HFFc6 (cell line): Measurements from ENCODE around the gene HMCN1. TPM values are rescaled to one million over a fixed set of nuclear protein-coding genes. Genes with fewer than 3 reads are reported as not detected.

ENCODE experiments used
- DNase-seq: peaks from one replicate; pipeline ENCODE4 v3.0.0-alpha.2; 2018
- H3K27ac Mint-ChIP-seq: 2 replicates; pipeline ENCODE4 v1.8.0; 2020; ENCODE audit warnings: mild to moderate bottlenecking, mixed read lengths
- H3K27me3 Mint-ChIP-seq: 2 replicates; pipeline ENCODE4 v1.8.0; 2021; ENCODE audit warnings: mild to moderate bottlenecking, moderate library complexity, mixed read lengths; ENCODE audit not compliant: insufficient read depth
- H3K36me3 Mint-ChIP-seq: 2 replicates; pipeline ENCODE4 v1.8.0; 2021; ENCODE audit warnings: low read depth, mixed read lengths
- H3K4me1 Mint-ChIP-seq: 2 replicates; pipeline ENCODE4 v1.8.0; 2020; ENCODE audit warnings: low read depth, mixed read lengths
- H3K4me3 Mint-ChIP-seq: 2 replicates; pipeline ENCODE4 v1.8.0; 2020; ENCODE audit warnings: mild to moderate bottlenecking, moderate library complexity, mixed read lengths
- H3K9me3 Mint-ChIP-seq: 2 replicates; pipeline ENCODE4 v1.8.0; 2020; ENCODE audit warnings: mild to moderate bottlenecking, mixed read lengths
- CTCF ChIP-seq: fragments of 200-600 bp; sonication (generic); IDR thresholded peaks from 2 replicates; pipeline ENCODE4 v1.5.0; 2021; ENCODE audit warnings: antibody characterized with exemption, mild to moderate bottlenecking
- total RNA-seq, 6 experiments: library from RNA; stranded (reverse); fragmentation: NEBNext Ultra II Directional; extraction: Animal tissue kit (Norgen Biotek cat#: 25700); gene quantifications; 2 replicates in 1 of 6; 3 replicates in 5 of 6; pipeline ENCODE4 v1.2.3, GENCODE V29; 2021

The HMCN1 gene
- total RNA-seq, 6 experiments from 2014 or later: 1.2 to 1.8 (median 1.5) TPM

GRCh38 chr1:185921636-185922035 is 187.4 kb downstream of the HMCN1 start:
- no peak for DNase-seq
- Mint-ChIP-seq H3K4me1 (no peaks in the 10 kb centered on the region; the same call in 1 of the 2 replicates), H3K36me3 (no peaks in the 10 kb centered on the region), H3K9me3 (no peaks in the 10 kb centered on the region), H3K27ac (no peak overlapping the region), H3K4me3 (no peak overlapping the region), H3K27me3 (peaks cover 4% of the 10 kb centered on the region; the same call in 1 of the 2 replicates)
- TF ChIP-seq CTCF: no peak

- no peaks in the 10 kb centered on the region for H3K27me3 Mint-ChIP-seq
- no peak overlapping the region for H3K4me3 Mint-ChIP-seq
- H3K4me1 Mint-ChIP-seq: peaks cover 7% of the 10 kb centered on the region; the same call in 1 of the 2 replicates
- H3K27ac Mint-ChIP-seq: no peak overlapping the region
- no peaks in the 10 kb centered on the region for H3K9me3 Mint-ChIP-seq
- DNase-seq: no peak
- no peak for TF ChIP-seq CTCF
- no peaks in the 10 kb centered on the region for H3K36me3 Mint-ChIP-seq
Observed at GRCh38 chr1:185926588-185926987, 192.4 kb downstream of the HMCN1 start.

- Mint-ChIP-seq H3K27me3 (no peaks in the 10 kb centered on the region), H3K9me3 (no peaks in the 10 kb centered on the region), H3K27ac (no peak overlapping the region), H3K4me1 (peaks cover 13% of the 10 kb centered on the region), H3K4me3 (no peak overlapping the region), H3K36me3 (no peaks in the 10 kb centered on the region)
- no peak for TF ChIP-seq CTCF
- DNase-seq: no peak
Observed at GRCh38 chr1:185929776-185930175, 195.6 kb downstream of the HMCN1 start.

- TF ChIP-seq CTCF: no peak
- no peaks in the 10 kb centered on the region for H3K36me3 Mint-ChIP-seq
- peaks cover 19% of the 10 kb centered on the region for H3K4me1 Mint-ChIP-seq
- DNase-seq: no peak
- no peaks in the 10 kb centered on the region for H3K9me3 Mint-ChIP-seq
- no peak overlapping the region for H3K27ac Mint-ChIP-seq
- H3K4me3 Mint-ChIP-seq: no peak overlapping the region
- no peaks in the 10 kb centered on the region for H3K27me3 Mint-ChIP-seq
Observed at GRCh38 chr1:185931438-185931837, 197.2 kb downstream of the HMCN1 start.

- Mint-ChIP-seq H3K4me1 (peaks cover 26% of the 10 kb centered on the region), H3K4me3 (no peak overlapping the region), H3K27ac (no peak overlapping the region), H3K36me3 (no peaks in the 10 kb centered on the region), H3K27me3 (no peaks in the 10 kb centered on the region), H3K9me3 (no peaks in the 10 kb centered on the region)
- no peak for DNase-seq
- TF ChIP-seq CTCF: no peak
Observed at GRCh38 chr1:185933580-185933979, 199.4 kb downstream of the HMCN1 start.
